Measurements from ENCODE around the gene TTC7B.

DNA sequence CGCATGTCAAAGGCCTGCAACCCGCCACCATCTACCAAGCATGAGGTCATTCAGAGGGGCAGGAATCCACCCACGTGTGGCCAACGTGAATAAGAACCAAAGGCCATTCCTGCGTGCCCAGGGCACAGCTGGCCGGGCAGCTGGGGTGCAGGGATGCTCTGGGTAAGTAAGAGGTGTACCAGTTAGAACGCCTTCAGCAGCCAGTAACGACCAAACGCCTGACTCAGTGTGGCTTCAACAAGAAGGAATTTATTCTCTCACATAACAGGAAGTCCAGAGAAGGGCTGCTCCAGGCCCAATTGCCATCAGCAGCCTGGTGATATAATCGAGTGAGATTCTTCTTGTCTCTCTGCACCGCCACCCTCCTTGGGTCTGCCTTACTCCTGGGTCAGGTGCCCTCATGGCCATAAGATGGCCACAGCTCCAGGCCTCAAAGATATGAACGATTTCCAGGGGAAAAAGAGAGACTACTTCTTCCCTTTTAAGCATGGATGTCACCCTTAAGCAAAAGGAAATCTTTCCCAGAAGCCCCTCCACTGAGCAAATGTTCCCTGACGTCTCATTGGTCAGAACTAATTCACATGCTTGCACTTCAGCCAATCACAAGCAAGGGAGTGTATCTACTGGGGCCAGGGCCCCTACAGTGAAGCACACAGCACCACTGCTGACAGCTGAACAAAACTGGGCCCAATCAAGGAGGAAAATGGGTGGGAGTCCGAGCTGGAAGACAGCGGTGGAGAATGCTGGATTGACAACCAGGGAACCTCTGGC lies 7.3 kb downstream of the TTC7B start:
- TF ChIP-seq, protein P1, sequence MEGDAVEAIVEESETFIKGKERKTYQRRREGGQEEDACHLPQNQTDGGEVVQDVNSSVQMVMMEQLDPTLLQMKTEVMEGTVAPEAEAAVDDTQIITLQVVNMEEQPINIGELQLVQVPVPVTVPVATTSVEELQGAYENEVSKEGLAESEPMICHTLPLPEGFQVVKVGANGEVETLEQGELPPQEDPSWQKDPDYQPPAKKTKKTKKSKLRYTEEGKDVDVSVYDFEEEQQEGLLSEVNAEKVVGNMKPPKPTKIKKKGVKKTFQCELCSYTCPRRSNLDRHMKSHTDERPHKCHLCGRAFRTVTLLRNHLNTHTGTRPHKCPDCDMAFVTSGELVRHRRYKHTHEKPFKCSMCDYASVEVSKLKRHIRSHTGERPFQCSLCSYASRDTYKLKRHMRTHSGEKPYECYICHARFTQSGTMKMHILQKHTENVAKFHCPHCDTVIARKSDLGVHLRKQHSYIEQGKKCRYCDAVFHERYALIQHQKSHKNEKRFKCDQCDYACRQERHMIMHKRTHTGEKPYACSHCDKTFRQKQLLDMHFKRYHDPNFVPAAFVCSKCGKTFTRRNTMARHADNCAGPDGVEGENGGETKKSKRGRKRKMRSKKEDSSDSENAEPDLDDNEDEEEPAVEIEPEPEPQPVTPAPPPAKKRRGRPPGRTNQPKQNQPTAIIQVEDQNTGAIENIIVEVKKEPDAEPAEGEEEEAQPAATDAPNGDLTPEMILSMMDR (IDR thresholded peaks at IDR 0.05): no peak
- no peak for TF ChIP-seq POLR2A (IDR thresholded peaks at IDR 0.05)

Data from adrenal gland (tissue), 5 donors.